CD4-positive, CD25-positive, alpha-beta regulatory T cell (primary cell): Measurements from ENCODE around the gene SIPA1L3. TPM values are rescaled to one million over a fixed set of nuclear protein-coding genes. Genes with fewer than 3 reads are reported as not detected.
A peak's percentile ranks its signal among the peaks of the same experiment; 100 is the strongest.

Source experiments
- ATAC-seq, 2 donors: fragments of 150-1000 bp; cut with Tn5 transposase; one replicate each; pipeline ENCODE4 v1.10.0; 2021; ENCODE audit warnings: low read depth in 2 of 2, moderate number of reproducible peaks in 2 of 2, moderate library complexity in 1 of 2
- DNase-seq, 3 donors: peaks; one replicate each; pipeline versions ENCODE4 v3.0.0 to v3.0.0-alpha.2; 2012 to 2022; ENCODE audit warnings: mixed read lengths in 1 of 3
- H3K27ac ChIP-seq: one replicate; pipeline ENCODE4 v1.7.0; 2013; ENCODE audit warnings: mild to moderate bottlenecking, low read length; ENCODE audit not compliant: insufficient read depth, poor library complexity, severe bottlenecking
- H3K27me3 ChIP-seq: one replicate; pipeline ENCODE4 v1.7.0; 2013; ENCODE audit warnings: low read length; ENCODE audit not compliant: control insufficient read depth, insufficient read depth
- H3K36me3 ChIP-seq: one replicate; pipeline ENCODE4 v1.7.0; 2013; ENCODE audit warnings: mild to moderate bottlenecking, low read length, moderate library complexity; ENCODE audit not compliant: control insufficient read depth, insufficient read depth
- H3K4me1 ChIP-seq: 2 replicates; pipeline ENCODE4 v1.7.0; 2013; ENCODE audit warnings: mild to moderate bottlenecking, low read length; ENCODE audit not compliant: insufficient read depth, control insufficient read depth, poor library complexity, severe bottlenecking
- H3K4me3 ChIP-seq: one replicate; pipeline ENCODE4 v1.7.0; 2013; ENCODE audit warnings: low read depth, mild to moderate bottlenecking, low read length, moderate library complexity
- H3K9me3 ChIP-seq, 2 experiments: 1 replicate in 1 of 2; 2 replicates in 1 of 2; pipeline ENCODE4 v1.7.0; 2013; ENCODE audit warnings: low read length in 2 of 2, mild to moderate bottlenecking in 1 of 2, moderate library complexity in 1 of 2; ENCODE audit not compliant: control insufficient read depth in 2 of 2
- H3K27ac Mint-ChIP-seq, 3 donors: one replicate each; pipeline ENCODE4 v1.8.0; 2020 to 2022; ENCODE audit warnings: mild to moderate bottlenecking in 3 of 3, mixed read lengths in 3 of 3, moderate library complexity in 2 of 3
- H3K27me3 Mint-ChIP-seq: one replicate; pipeline ENCODE4 v1.8.0; 2022; ENCODE audit warnings: mild to moderate bottlenecking, mixed read lengths
- H3K36me3 Mint-ChIP-seq: one replicate; pipeline ENCODE4 v1.8.0; 2020; ENCODE audit warnings: mixed read lengths
- H3K4me1 Mint-ChIP-seq, 4 donors: one replicate each; pipeline ENCODE4 v1.8.0; 2020 to 2022; ENCODE audit warnings: mixed read lengths in 4 of 4, mild to moderate bottlenecking in 1 of 4
- H3K4me3 Mint-ChIP-seq, 4 donors: one replicate each; pipeline ENCODE4 v1.8.0; 2020 to 2022; ENCODE audit warnings: mild to moderate bottlenecking in 4 of 4, mixed read lengths in 4 of 4, moderate library complexity in 3 of 4
- H3K9me3 Mint-ChIP-seq, 7 donors: one replicate each; pipeline ENCODE4 v1.8.0; 2020 to 2022; ENCODE audit warnings: mixed read lengths in 7 of 7, mild to moderate bottlenecking in 3 of 7, moderate library complexity in 2 of 7
- polyA plus RNA-seq, 4 donors: library from polyadenylated mRNA; unstranded; fragments of 300-500 nt; fragmentation: Illumina TruSeq; gene quantifications; one replicate each; pipeline ENCODE4 v1.2.3, GENCODE V29; 2021
- total RNA-seq: library from RNA; stranded (reverse); gene quantifications from one replicate; pipeline ENCODE4 v1.2.3, GENCODE V29; 2022

Gene SIPA1L3
- total and polyA plus RNA-seq, 5 donors from 2014 or later: 0.41 to 27.6 (median 1.7) TPM

DNA sequence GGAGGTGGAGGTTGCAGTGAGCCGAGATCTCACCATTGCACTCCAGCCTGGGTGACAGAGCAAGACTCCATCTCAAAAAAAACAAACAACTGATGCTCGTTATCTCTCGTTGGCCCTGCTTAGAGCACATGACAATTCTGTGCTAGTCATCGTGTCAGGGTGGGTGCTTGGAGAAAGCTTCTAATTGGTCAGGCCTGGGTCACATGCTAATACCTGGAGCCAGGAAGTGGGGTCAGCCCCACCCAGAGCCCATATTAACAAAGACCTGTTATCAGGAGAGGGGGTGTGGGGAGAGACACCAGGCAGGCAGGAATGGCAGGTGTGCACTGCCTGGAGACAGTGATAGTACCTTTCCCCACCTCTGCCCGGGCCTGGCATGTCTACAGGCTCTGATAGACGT is 232.1 kb downstream of the SIPA1L3 start:
- no peaks in the 10 kb centered on the region for H3K36me3 ChIP-seq

DNA sequence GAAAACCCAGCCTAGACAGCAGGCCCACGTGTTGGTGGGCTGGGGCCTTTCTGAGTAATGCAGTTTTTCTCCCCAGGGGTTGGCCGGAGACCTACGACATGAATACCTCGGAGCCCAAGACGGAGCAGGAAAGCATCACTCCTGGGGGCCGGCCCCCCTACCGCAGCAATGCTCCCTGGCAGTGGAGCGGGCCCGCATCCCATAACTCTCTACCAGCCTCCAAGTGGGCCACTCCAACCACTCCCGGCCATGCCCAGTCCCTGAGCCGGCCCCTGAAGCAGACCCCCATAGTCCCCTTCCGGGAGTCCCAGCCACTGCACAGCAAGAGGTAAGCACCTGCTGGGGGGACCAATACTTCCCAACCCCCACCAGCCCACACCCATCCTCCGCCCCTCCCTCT is 234.1 kb downstream of the SIPA1L3 start:
- H3K4me1 ChIP-seq: no peaks in the 10 kb centered on the region
- H3K27ac ChIP-seq: no peak overlapping the region
- Mint-ChIP-seq H3K4me1 (peaks cover 0 to 7% (median 2%) of the 10 kb centered on the region in 4 donors), H3K36me3 (peaks cover 30% of the 10 kb centered on the region), H3K9me3 (no peaks in the 10 kb centered on the region), H3K27me3 (no peaks in the 10 kb centered on the region), H3K4me3 (no peak overlapping the region), H3K27ac (no peak overlapping the region)
- H3K36me3 ChIP-seq: no peaks in the 10 kb centered on the region
- DNase-seq: no peak
- H3K4me3 ChIP-seq: no peak overlapping the region
- no peak for ATAC-seq
- no peaks in the 10 kb centered on the region for H3K9me3 ChIP-seq
- no peaks in the 10 kb centered on the region for H3K27me3 ChIP-seq

More for the DNA sequence above, 232.1 kb downstream of the SIPA1L3 start:
- Histone ChIP-seq H3K4me1 (no peaks in the 10 kb centered on the region), H3K4me3 (no peak overlapping the region), H3K9me3 (no peaks in the 10 kb centered on the region), H3K27me3 (no peaks in the 10 kb centered on the region), H3K27ac (no peak overlapping the region)
- H3K27ac Mint-ChIP-seq: peak overlapping the region in 1 of 3 donors; percentile 51
- ATAC-seq (no peak), DNase-seq (peak in 1 of 3 donors; percentile 8)
- no peaks in the 10 kb centered on the region for H3K9me3 Mint-ChIP-seq
- peaks cover 0 to 7% (median 2%) of the 10 kb centered on the region in 4 donors for H3K4me1 Mint-ChIP-seq
- no peak overlapping the region for H3K4me3 Mint-ChIP-seq
- H3K36me3 Mint-ChIP-seq: peaks cover 20% of the 10 kb centered on the region
- no peaks in the 10 kb centered on the region for H3K27me3 Mint-ChIP-seq

DNA sequence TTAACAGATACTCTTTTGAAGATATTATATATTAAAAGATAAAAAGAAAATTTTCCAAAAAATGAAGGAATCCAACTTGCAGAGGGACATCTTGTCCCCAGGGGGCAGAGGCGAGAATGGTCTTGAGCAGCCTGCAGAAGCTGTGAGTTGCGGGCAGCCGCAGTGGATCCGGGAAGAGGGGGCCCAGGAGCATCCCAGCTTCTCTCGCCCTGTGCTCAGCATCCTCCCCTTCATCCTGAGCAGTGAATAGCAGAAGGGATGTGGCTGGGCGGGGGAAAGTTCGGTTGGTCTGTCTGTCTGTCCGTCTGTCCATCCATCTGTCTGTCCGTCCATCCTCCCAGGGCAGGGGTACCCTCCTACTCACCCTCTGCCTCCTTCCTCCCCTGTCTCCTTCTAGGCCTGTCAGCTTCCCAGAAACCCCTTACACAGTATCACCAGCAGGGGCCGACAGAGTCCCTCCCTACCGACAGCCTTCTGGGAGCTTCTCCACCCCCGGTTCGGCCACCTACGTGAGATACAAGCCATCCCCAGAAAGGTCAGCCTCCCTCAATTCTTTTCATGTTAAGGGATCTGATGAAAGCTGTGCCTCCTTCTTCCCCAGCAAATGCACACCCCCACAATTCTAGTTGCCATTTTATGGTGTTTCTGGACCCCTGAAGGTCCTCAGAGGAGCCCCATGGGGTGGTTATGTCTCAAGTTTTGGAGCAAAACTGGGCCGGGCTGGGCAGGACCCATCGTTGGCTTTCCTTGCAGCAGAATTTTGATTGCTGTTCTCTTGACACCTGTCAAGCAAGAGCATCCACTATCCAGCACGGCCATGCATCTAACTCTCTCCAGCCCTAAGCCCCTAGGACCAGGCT is 235.4 kb downstream of the SIPA1L3 start:
- DNase-seq (peak in 2 of 3 donors; percentile 10 to 44), ATAC-seq (peak in 1 of 2 donors; percentile 47)
- no peaks in the 10 kb centered on the region for H3K27me3 ChIP-seq
- no peaks in the 10 kb centered on the region for H3K9me3 Mint-ChIP-seq
- H3K27me3 Mint-ChIP-seq: no peaks in the 10 kb centered on the region
- H3K36me3 Mint-ChIP-seq: peaks cover 33% of the 10 kb centered on the region
- no peaks in the 10 kb centered on the region for H3K9me3 ChIP-seq
- no peak overlapping the region for H3K4me3 Mint-ChIP-seq
- H3K27ac ChIP-seq: no peak overlapping the region
- H3K4me1 ChIP-seq: no peaks in the 10 kb centered on the region
- H3K4me1 Mint-ChIP-seq: peaks cover 0 to 7% (median 2%) of the 10 kb centered on the region in 4 donors
- H3K4me3 ChIP-seq: no peak overlapping the region
- H3K36me3 ChIP-seq: no peaks in the 10 kb centered on the region
- H3K27ac Mint-ChIP-seq: peak overlapping the region in 1 of 3 donors; percentile 80

DNA sequence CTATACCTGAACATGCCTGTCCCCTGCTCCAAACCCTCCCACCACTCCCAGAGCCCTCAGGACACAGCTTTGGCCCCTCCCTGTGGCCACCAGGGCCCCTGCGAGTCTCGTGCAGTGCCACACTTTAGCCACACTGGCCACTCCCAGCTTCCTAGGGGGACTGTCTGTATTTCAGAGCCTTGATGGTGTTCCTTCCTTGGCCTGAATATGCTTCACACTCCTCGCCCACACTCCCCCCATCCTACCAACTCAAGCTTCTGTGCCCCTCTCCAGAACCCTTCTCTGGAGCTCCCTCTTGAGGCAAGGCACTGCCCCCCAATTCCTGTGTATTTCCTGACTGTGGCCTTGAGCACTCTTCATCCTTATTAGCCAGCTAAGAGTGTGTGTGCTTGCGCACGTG is 236.8 kb downstream of the SIPA1L3 start:
- Mint-ChIP-seq H3K9me3 (no peaks in the 10 kb centered on the region), H3K27me3 (no peaks in the 10 kb centered on the region), H3K36me3 (peaks cover 38% of the 10 kb centered on the region), H3K4me3 (no peak overlapping the region), H3K27ac (no peak overlapping the region), H3K4me1 (peaks cover 0 to 7% (median 2%) of the 10 kb centered on the region in 4 donors)
- no peak for DNase-seq
- H3K27ac ChIP-seq: no peak overlapping the region
- no peaks in the 10 kb centered on the region for H3K4me1 ChIP-seq
- no peak for ATAC-seq
- no peak overlapping the region for H3K4me3 ChIP-seq
- no peaks in the 10 kb centered on the region for H3K36me3 ChIP-seq
- no peaks in the 10 kb centered on the region for H3K9me3 ChIP-seq
- no peaks in the 10 kb centered on the region for H3K27me3 ChIP-seq

DNA sequence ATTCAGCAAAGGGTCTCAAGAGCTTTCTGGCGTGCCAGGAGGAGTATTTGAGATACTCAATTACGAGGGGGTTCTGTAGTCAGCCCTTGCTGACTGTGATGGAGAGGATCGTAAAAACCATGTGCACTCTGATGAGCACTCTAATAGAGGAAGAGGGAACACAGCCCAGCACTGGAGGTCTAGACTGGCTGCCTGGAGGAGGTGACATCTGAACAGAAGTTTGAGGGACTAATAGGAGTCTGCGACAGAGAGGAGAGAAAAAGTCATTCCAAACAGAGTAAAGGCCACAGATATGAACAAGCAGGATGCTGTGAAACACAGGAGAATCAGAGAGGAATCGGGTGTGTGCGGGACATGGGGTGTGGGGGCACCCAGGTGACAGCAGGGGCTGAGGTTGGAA is 237.7 kb downstream of the SIPA1L3 start:
- Mint-ChIP-seq H3K36me3 (peaks cover 32% of the 10 kb centered on the region), H3K4me3 (no peak overlapping the region), H3K4me1 (peaks cover 0 to 7% (median 2%) of the 10 kb centered on the region in 4 donors), H3K9me3 (no peaks in the 10 kb centered on the region), H3K27ac (no peak overlapping the region), H3K27me3 (no peaks in the 10 kb centered on the region)
- no peaks in the 10 kb centered on the region for H3K27me3 ChIP-seq
- no peaks in the 10 kb centered on the region for H3K9me3 ChIP-seq
- DNase-seq: no peak
- no peak overlapping the region for H3K4me3 ChIP-seq
- H3K4me1 ChIP-seq: no peaks in the 10 kb centered on the region
- no peak for ATAC-seq
- H3K36me3 ChIP-seq: no peaks in the 10 kb centered on the region
- H3K27ac ChIP-seq: no peak overlapping the region

DNA sequence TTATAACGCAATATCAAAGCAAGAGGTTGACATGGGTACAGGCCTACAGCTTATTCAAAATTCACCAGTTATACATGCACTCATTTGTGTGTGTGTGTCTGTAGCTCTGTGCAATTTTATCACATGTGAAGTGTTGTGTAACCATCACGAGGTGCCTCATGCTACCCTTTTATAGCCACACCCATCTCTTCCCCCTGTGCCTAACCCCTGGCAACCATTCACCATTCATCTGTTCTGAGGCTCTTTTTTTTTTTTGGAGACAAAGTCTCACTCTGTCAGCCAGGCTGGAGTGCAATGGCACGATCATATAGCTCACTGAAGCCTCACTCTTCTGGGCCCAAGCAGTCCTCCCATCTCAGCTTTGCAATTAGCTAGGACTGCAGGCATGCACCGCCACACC is 238.6 kb downstream of the SIPA1L3 start:
- Mint-ChIP-seq H3K27me3 (no peaks in the 10 kb centered on the region), H3K36me3 (peaks cover 38% of the 10 kb centered on the region), H3K4me1 (peaks cover 0 to 7% (median 2%) of the 10 kb centered on the region in 4 donors), H3K9me3 (no peaks in the 10 kb centered on the region), H3K4me3 (no peak overlapping the region), H3K27ac (peak overlapping the region in 1 of 3 donors; percentile 79)
- DNase-seq (no peak), ATAC-seq (no peak)
- H3K36me3 ChIP-seq: no peaks in the 10 kb centered on the region
- no peaks in the 10 kb centered on the region for H3K9me3 ChIP-seq
- no peaks in the 10 kb centered on the region for H3K27me3 ChIP-seq
- H3K4me1 ChIP-seq: no peaks in the 10 kb centered on the region
- no peak overlapping the region for H3K27ac ChIP-seq
- no peak overlapping the region for H3K4me3 ChIP-seq

DNA sequence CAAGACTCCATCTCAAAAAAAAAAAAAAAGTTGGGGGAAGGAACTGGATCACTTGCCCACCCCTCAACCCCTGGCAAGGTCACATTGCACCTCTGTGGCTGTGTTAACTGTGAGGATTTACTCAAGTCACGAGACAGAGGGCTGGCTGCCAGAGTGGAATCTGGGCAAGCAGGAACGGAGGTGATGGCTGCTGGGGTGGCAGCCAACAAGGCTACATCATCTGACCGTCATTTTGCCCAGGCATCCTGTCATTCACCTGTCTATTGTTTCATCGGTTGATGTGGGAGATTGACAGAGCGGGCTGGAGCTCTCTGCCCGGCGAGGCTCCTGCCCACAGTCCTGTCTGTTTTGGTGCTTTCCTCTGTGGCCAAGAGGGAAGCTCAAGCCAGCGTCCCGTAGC is 241.3 kb downstream of the SIPA1L3 start:
- no peaks in the 10 kb centered on the region for H3K27me3 ChIP-seq
- H3K36me3 Mint-ChIP-seq: peaks cover 42% of the 10 kb centered on the region
- H3K27ac ChIP-seq: no peak overlapping the region
- no peak overlapping the region for H3K4me3 Mint-ChIP-seq
- no peaks in the 10 kb centered on the region for H3K9me3 Mint-ChIP-seq
- H3K27me3 Mint-ChIP-seq: no peaks in the 10 kb centered on the region
- ATAC-seq (no peak), DNase-seq (no peak)
- H3K4me3 ChIP-seq: no peak overlapping the region
- H3K27ac Mint-ChIP-seq: no peak overlapping the region
- H3K9me3 ChIP-seq: no peaks in the 10 kb centered on the region
- H3K36me3 ChIP-seq: peaks cover 10% of the 10 kb centered on the region
- H3K4me1 Mint-ChIP-seq: peaks cover 0 to 2% (median 0%) of the 10 kb centered on the region in 4 donors
- H3K4me1 ChIP-seq: no peaks in the 10 kb centered on the region

DNA sequence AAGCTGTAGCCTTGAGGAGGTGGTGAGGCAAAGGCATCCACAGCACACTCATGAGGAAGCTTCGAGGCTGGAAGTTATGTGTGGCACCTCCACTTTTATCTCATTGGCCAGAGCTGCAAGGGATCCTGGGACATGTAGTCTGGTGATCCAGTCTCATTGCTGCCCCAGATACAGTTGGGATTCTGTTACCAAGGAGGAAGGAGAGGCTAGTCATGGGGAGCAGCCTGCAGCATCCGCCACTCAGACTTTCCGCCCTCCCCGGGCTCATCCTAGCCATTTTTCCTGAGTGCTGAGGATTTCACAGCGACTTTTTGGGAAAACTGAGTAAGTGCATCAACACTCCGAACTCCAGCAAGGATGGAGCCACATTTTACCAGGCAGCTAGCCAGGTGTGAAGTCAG is 242.7 kb downstream of the SIPA1L3 start:
- H3K9me3 ChIP-seq: no peaks in the 10 kb centered on the region
- Mint-ChIP-seq H3K27ac (peak overlapping the region in 1 of 3 donors; percentile 38), H3K36me3 (peaks cover 40% of the 10 kb centered on the region), H3K9me3 (no peaks in the 10 kb centered on the region), H3K4me3 (no peak overlapping the region), H3K27me3 (no peaks in the 10 kb centered on the region), H3K4me1 (no peaks in the 10 kb centered on the region)
- H3K4me1 ChIP-seq: no peaks in the 10 kb centered on the region
- ATAC-seq (no peak), DNase-seq (no peak)
- H3K27ac ChIP-seq: no peak overlapping the region
- no peaks in the 10 kb centered on the region for H3K27me3 ChIP-seq
- H3K4me3 ChIP-seq: no peak overlapping the region
- H3K36me3 ChIP-seq: peaks cover 15% of the 10 kb centered on the region
